Nephron (organoid): ENCODE data around the gene ZNF773.

ENCODE experiments used
- H3K27ac Mint-ChIP-seq, 3 experiments: 2 replicates each; pipeline ENCODE4 v1.8.0; 2020; ENCODE audit warnings: mixed read lengths in 3 of 3, mild to moderate bottlenecking in 2 of 3, moderate library complexity in 1 of 3
- H3K27me3 Mint-ChIP-seq: 2 replicates; pipeline ENCODE4 v1.8.0; 2021; ENCODE audit warnings: low read depth, mild to moderate bottlenecking, moderate library complexity, mixed read lengths
- H3K36me3 Mint-ChIP-seq: 2 replicates; pipeline ENCODE4 v1.8.0; 2020; ENCODE audit warnings: low read depth, mixed read lengths
- H3K4me1 Mint-ChIP-seq: 2 replicates; pipeline ENCODE4 v1.8.0; 2020; ENCODE audit warnings: mixed read lengths
- H3K4me3 Mint-ChIP-seq, 3 experiments: 2 replicates each; pipeline ENCODE4 v1.8.0; 2020; ENCODE audit warnings: mild to moderate bottlenecking in 3 of 3, mixed read lengths in 3 of 3, moderate library complexity in 2 of 3
- H3K9me3 Mint-ChIP-seq: 2 replicates; pipeline ENCODE4 v1.8.0; 2020; ENCODE audit warnings: mixed read lengths
- CTCF ChIP-seq, 3 experiments: fragments of 200-600 bp; sonication (generic); IDR thresholded peaks; one replicate each; pipeline ENCODE4 v1.5.0; 2021; ENCODE audit warnings: antibody characterized with exemption in 3 of 3; ENCODE audit not compliant: unreplicated experiment in 3 of 3

The ZNF773 gene

GRCh38 chr19:57527136-57527881 lies 27.6 kb downstream of the ZNF773 start, which contains the start of gene ZNF549:
ZNF549 (plus strand) TSS chr19:57527356; CDS start chr19:57527574, 218 bp downstream.
- Mint-ChIP-seq H3K27ac (peak within 1 kb of the TSS; percentile 50 to 85 (median 82)), H3K36me3 (peaks cover 51% of the 10 kb centered on the region), H3K27me3 (no peaks in the 10 kb centered on the region), H3K9me3 (peaks cover 62% of the 10 kb centered on the region), H3K4me1 (peaks cover 17% of the 10 kb centered on the region), H3K4me3 (peak within 1 kb of the TSS; percentile 93 to 100 (median 99))
- no peak for TF ChIP-seq CTCF (IDR thresholded peaks at IDR 0.05; ENCODE audit: unreplicated experiment in 3 of 3)

- H3K27ac Mint-ChIP-seq, result no peak overlapping the region
- no peaks in the 10 kb centered on the region for H3K4me1 Mint-ChIP-seq
- H3K9me3 Mint-ChIP-seq, result peaks cover 92% of the 10 kb centered on the region
- H3K4me3 Mint-ChIP-seq, result no peak overlapping the region
- no peak for TF ChIP-seq CTCF (IDR thresholded peaks at IDR 0.05; ENCODE audit: unreplicated experiment in 3 of 3)
- no peaks in the 10 kb centered on the region for H3K27me3 Mint-ChIP-seq
- peaks cover 100% of the 10 kb centered on the region for H3K36me3 Mint-ChIP-seq
These were observed 38.3 kb downstream of the ZNF773 start for GRCh38 chr19:57537953-57538547.

GRCh38 chr19:57546513-57546912 lies 46.8 kb downstream of the ZNF773 start:
- TF ChIP-seq CTCF (IDR thresholded peaks at IDR 0.05; ENCODE audit: unreplicated experiment in 3 of 3), result no peak
- Mint-ChIP-seq H3K27ac (no peak overlapping the region), H3K9me3 (peaks cover 95% of the 10 kb centered on the region), H3K4me1 (no peaks in the 10 kb centered on the region), H3K27me3 (peaks cover 9% of the 10 kb centered on the region), H3K36me3 (peaks cover 100% of the 10 kb centered on the region), H3K4me3 (no peak overlapping the region)

GRCh38 chr19:57552432-57552831 lies 52.7 kb downstream of the ZNF773 start:
- Mint-ChIP-seq H3K4me1 (no peaks in the 10 kb centered on the region), H3K4me3 (no peak overlapping the region), H3K27ac (no peak overlapping the region), H3K27me3 (peaks cover 5% of the 10 kb centered on the region), H3K9me3 (peaks cover 87% of the 10 kb centered on the region), H3K36me3 (peaks cover 100% of the 10 kb centered on the region)
- TF ChIP-seq CTCF (IDR thresholded peaks at IDR 0.05; ENCODE audit: unreplicated experiment in 3 of 3), result no peak

- TF ChIP-seq CTCF (IDR thresholded peaks at IDR 0.05; ENCODE audit: unreplicated experiment in 3 of 3), result no peak
- Mint-ChIP-seq H3K4me1 (peaks cover 21% of the 10 kb centered on the region), H3K4me3 (peak overlapping the region; percentile 96 to 100 (median 99)), H3K27me3 (no peaks in the 10 kb centered on the region), H3K36me3 (peaks cover 78% of the 10 kb centered on the region), H3K27ac (no peak overlapping the region), H3K9me3 (peaks cover 73% of the 10 kb centered on the region)
These were observed 57.9 kb downstream of the ZNF773 start for GRCh38 chr19:57557659-57558058.
